NCI-H1417 (cell line): Measurements from ENCODE around the gene DCPS.

Experiments used
- DNase-seq, 3 experiments: peaks; one replicate each; lab custom pipeline; 2025; lab: John Stamatoyannopoulos, UW

The DCPS gene

DNA sequence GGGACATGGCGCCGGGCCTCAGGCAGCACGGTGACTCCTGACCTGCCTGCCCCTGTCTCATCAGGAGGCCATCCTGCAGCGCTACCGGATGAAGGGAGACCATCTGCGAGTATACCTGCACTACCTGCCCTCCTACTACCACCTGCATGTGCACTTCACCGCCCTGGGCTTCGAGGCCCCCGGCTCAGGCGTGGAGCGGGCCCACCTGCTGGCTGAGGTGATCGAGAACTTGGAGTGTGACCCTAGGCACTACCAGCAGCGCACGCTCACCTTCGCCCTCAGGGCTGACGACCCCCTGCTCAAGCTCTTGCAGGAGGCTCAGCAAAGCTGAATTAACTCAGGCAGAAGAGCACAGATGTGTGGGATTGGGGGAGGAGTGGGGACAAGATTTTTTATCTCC, 41.4 kb downstream of the DCPS start:
- peak in 1 of 3 experiments; percentile 31 for DNase-seq

DNA sequence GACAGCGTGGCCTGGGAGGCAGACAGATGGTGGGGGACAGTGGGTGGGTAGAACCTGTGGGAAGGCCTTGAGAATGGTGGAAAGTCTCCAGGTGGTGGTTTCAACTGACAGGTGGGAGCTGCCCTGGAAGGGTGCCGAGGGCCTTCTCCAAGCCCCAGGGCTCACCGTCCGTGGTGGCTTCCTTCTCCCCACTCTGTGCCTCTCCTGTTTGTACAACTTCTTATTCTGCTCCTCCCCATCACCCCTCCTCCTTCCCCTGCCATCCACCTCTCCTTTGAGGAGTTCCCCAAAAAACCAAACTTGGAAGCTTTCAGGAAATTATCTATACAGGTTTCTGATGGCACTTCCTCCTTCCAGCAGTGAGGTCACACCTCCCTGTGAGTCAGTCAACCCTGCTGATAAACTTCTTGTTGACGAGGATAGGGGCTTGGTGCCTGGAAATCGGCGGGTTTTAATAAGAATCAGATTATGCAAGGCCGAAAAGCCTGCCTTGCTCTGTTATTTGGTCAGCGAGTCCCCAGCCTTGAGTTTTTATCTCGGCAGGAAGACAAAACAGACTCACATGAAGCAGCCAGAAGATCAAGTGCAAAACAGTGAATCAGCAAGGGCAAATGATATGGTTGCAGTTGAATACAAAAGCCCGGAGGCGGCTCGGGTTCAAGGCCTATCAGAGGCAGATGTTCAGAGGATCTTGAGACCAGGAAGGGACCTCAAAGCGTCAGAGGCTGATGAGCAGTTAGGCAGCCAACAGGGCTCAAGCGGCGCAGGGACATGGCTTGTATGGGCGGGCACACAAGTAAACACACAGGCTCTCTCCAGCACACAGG, 42.1 kb downstream of the DCPS start:
- DNase-seq, result peak in 2 of 3 experiments; percentile 85 to 93

DNA sequence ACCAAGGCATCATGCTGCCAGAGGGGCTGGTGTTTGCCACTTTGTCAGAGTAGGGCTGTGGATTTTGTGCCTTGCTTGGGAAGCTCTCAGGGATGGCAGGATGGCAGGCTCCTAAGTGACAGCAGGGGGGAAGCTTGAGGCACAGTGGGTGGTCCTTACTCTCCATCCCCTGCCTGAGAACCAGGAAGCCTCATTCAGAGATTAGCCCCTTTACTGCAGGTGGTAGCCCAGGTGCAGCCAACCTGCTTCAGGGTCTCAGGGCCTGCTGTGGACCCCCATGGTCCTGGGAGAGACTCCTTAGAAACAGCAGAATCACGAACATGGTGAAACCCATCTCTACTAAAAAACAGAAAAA, 42.7 kb downstream of the DCPS start:
- DNase-seq, result no peak

DNA sequence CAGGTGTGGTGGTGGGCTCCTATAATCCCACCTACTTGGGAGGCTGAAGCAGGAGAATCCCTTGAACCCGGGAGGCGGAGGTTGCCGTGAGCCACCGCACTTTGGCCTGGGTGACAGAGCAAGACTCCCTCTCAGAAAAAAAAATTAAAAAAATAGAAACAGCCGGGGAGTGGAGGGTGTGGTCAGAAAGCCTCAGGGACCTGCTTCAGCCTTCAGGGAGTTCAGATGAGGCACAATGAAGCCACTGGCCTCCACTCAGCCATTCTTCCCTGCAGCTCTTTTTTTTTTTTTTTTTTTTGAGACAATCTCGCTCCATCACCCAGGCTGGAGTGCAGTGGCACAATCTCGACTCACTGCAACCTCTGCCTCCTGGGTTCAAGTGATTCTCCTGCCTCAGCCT, 43.1 kb downstream of the DCPS start:
- DNase-seq, result peak in 1 of 3 experiments; percentile 69

DNA sequence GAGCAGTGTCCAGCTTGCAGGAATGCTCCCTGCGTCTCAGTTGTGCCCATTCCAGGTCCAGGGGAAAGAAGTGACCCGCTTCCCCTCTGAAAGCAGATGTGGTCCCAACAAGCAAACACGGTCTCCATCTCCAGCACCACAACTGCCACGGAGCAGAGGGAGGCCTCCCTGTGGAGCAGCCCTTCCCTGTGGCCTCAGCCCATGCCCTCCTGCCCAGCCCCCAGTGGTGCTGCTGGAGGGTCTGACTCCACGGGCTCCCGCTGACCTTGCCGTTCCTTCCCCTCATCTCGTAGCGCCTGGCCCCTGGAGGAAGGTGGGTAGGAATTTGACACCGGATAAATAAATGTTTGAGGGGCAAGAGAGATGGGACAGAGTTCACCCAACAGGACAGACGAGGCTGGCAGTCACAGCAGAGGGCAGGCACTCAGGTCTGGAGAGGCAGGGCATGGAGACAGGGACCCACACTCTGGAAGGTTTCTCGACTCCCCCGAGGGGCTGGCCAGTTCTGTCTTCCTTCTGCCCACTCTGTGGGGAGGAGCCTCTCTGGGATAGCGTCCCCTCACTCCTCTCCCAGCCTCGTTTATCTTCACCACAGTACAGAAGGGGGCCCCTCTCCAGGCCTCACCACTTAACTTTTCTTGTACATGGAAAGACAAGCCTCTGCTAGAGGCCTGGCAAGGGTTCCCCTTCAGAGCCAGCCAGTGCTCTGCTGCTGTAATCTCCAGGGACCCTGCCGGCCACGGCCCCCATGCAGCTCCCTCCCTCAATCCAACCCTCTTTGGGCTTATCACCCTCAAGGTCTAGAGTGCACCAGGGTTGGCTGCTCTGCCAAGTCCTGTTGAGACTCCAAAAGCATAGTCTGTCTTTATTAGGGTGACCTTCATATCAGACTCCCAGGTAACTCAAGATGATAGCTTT, 44.1 kb downstream of the DCPS start:
- no peak for DNase-seq

DNA sequence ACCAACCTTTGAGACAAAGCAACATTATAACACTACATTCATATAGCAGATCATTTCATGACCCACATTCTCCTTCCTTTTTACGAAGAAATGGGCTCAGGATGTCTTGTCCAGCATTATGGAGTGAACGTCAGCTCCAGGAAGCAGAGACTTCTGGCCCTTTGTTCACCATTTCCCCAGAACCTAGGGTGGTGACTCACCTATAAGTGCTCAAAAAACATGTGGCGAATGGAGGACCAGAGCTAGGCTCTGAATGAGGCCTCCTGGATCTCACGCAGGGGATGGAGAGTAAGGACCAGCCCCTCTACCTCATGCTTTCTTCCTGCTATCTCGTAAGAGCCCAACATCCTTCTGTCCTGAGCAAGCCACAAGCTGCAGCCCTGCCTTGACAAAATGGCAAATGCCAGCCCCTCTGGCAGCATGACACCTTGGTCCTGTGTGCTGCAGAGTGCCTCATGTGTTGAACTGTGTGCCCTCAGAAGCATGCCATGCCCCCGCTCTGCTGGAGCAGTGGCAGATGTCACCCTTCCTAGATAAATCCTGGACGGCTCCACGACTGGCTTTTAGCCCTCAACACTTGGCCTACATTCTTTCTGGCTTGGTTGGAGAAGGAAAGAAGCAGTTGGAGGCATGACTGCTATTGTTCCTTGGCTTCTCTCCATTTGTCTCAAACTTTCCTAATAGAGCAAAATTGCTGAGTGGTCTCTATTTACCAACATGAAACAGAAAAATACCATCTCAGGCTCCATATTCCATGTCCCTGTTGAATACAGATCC, 45.1 kb downstream of the DCPS start:
- peak in 1 of 3 experiments; percentile 20 for DNase-seq

DNA sequence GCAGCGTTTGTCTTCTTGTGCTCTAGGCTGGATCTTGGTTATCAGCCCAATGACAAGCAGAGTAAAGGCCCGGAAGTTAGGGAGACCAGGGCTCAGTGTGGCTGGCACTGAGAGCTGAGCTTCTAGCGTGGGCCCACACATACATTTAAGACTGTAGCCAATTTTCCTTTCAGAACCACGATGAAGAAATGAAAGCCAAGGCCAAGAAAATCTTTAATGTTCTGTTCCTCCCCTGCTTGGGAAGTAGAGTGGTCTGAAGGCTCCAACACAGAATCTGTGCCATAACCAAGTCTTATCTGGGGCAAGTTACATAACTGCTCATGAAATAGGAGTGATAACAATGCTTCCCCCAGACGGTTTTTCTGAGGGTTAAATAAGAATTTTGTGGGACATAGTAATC, 47.0 kb downstream of the DCPS start:
- DNase-seq, result no peak

DNA sequence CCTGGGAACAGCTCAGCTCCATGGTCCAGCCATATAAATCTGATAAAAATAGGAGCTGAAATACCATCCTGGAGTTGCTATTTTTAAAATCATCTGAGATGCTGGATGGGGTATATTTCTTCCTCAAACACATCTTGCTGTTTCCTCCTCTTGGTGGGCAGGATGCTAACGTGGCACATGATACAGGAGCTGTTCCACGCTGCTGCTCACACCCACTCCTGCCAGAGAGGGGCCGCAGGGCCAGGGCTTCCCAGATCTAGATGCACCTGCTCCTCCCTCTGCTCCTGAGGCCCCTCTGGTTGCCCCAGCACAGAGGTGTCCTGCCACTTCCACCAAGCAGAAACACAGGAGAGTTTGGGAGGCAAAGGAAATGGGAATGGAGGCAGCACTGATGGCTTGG, 48.3 kb downstream of the DCPS start:
- no peak for DNase-seq

DNA sequence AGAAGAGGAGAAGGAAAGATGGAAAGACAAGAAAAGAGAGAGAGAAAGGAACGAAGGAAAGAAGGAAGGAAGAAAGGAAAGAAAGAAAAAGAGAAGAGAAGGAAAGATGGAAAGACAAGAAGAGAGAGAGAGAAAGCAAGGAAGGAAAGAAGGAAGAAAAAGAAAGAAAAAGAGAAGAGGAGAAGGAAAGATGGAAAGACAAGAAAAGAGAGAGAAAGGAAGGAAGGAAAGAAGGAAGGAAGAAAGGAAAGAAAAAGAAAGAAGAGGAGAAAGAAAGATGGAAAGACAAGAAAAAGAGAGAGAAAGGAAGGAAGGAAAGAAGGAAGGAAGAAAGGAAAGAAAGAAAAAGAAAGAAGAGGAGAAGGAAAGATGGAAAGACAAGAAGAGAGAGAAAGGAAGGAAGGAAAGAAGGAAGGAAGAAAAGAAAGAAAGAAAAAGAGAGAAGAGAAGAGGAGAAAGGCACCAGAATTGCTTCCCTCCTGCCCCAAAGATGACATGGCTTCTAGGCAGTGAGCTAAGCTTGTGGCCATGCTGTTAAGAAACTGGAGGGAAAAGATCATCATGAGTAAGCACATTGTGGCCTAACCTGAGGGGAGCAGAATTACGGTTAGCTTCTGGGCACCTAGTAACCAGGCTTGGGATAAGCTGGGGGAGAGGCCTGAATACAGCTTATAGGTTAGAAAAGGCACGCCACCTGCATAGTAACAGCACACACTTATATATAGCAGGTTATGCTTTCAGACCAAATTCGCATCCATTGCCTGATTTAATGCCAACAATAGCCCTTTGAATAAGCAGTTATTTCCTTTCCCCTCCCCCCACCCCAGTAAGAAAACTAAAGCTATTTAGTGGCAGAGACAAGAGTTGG, 49.3 kb downstream of the DCPS start:
- DNase-seq, result peak in 1 of 3 experiments; percentile 23

DNA sequence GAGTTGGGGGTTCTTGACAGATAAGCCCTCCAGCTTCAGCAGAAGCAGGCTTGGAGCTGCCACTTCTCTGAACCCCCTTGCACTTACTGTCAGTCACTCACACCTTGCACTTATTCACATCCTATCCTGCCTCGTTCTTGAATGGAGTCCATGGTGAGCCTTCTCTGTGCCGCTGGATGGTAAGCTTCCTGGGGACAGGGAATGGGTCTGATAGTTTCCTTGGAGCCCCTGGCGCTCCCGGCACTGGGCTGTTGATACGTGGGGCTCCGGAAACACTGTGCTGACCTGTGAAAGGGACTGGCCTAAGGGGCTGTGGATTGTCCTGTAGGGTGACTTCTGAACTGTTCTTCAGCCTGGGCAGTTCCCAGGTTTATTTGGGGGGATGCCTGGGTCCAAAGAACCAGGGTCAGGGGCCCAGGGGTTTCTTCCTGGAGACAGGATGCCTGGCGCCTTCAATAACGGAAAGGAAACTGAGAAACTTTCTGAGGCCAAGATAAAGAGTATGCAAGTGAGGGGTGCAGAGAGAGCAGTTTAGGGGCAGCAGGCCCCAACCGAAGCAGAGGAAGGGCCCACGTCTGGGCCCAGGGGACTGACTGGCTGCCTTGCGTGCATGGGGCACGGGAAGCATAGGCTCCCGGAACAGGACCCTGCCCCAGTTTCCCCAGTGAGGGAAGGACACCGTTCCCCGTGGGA, 50.9 kb downstream of the DCPS start:
- DNase-seq, result peak in 1 of 3 experiments; percentile 39

DNA sequence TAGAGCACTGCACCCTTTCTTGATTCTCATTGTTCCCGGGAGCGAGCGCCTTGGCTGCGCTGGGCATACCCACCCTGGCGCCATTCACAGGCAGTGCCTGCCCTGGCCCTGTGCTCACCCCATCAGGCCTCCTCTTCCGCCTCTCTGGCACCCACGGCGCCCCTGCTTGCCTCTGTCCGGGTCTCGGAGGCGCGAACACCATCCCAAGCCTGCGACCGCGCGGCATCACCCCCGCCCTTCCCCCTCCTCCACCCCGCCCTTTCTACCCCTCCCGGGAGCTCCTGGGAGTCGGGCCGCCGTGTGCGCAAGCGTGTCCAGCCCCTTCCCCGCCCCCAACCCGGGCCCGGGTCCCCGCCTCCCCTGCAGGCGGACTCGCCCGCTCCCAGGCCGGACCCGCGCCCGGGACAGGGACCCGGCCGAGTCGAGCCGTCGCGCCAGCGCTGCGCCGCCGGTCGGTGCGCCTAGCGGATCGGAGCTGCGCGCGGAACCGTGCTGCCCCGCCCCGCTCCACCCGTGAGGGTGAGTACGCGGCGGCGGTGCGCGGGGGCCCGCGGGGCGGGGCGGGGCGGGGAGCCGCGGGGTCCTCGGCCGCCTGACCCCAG, 51.6 kb downstream of the DCPS start, which contains the start of gene ST3GAL4:
Gene ST3GAL4, plus strand, starts transcription at position 363 of the 602 bp plus-strand sequence. CDS start 50,470 bp downstream, outside the sequence.
- DNase-seq, result peak; percentile 67 to 88 (median 83)

DNA sequence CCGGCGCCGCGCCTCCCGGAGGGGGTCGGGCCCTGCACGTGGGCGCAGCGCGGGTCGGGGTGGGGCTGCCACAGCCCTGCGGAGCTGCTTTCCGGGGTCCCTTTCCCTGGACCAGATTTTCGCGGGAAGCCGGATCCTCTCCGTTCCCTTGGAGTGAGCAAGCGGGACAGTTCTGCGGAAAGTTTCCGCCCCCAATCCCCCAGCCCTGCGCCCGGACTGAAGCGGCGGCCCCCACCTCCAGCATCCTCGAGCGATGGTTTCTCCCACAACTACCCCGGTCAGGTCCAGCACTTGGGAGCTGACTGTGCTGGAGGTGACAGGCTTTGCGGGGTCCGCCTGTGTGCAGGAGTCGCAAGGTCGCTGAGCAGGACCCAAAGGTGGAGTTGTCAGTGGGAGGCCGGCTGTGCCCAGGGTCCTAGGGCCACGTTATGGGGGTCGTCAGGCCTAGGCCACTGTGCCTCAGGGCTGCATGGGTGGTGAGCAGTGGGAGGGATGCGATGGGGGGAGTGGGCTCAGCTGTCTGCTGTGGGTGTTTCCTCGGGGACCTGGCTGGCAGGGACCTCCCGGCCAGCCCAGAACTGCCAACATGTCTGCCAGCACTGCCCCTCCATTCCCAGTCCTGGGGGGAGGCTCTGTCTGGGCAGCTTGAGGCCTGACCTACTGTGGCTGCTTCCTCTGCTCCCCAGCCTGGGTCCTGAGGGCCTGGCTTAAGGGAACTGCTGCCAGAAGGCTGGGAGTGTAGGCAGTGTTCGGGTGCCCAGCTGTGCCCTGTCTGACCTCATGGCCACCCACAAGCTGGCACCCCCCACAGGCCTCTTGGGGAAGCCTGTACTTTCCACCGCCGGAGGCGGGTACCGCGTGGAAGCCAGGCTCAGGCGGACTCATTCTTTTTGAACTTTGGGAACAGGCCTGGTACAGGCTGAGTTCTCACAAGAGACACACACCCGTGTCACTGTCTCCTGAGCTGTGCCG, 52.4 kb downstream of the DCPS start:
- peak in 2 of 3 experiments; percentile 57 to 64 for DNase-seq

DNA sequence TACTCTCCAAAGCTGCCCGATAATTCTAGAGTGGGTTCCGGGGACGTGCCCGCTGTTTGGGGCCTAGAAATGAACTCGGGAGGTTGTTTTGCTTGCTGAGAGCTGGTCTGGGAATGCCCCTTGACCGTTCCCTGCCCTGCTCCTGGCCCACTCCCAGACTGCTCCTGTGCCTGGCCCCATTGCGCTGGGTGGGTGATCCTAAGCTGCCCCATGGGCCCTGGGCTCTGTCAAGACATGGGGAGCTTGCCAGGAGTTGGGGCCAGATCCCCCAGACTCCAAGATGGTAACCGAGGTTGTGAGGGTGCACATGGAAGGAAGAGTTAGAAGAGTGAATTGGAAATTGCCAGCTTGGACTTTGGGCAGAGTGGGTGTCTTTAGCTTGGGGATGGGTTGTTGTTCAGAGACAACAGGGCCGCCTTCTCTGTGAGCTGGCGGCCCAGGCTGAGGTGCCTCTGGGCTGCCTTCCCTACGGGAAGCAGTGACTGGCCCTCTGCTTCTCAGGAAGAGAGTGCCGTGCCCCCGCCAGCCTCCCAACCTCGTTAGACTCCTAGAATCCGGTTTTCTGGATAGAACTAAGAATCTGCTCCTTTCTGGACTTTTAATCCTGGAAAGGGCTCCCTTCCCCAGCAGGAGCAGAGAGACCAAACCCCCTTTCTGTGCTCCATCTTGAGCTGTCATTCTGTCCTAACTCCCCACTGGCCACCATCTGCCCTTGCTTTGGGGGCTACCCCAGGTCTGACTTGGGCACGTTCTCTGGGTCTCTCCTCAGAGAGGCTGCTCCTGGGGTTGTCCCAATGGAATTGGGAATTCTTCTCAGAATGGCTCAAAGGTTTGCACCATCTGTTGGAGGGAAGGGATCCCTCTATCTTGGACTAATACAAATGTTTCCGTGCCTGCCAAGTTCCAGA, 53.4 kb downstream of the DCPS start:
- DNase-seq, result no peak

DNA sequence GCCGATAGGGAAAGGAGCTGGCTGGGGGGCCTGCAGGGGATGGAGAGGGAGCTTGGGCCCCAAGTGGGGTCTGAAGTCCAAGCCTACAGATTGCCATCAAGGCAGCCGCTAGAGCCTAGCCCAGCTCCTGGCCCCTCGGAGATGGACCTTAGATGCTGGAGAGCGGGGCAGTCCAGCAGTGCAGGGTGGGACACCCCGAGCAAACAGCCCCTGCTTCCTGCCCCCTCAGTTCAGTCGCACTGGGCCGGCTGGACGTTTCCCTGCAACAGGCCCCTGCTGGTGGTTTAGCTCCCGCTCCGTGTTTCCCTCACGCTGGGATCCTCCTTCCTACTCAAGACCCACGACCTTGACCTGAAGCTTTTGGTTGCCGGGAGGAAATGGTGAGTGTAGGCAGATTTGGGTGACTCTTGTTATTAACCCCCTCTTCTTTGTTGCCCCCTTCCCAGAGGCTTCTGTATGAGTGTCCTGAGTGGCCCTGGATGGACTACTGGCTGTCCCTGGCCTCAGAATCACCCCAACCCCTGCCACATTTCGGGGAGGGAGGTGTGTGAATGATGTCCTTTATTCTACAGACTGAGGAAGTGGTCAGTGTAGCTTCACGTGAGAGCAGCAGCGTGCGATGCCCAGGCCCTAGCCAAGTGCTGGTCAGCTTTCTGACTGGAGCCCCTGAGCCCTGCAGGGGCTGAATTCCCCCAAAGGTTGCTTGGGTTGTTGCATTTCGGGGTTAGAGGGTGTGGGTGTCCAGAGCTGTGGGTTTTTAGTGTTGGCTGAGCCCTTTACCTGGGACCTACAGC, 54.3 kb downstream of the DCPS start:
- DNase-seq, result no peak

DNA sequence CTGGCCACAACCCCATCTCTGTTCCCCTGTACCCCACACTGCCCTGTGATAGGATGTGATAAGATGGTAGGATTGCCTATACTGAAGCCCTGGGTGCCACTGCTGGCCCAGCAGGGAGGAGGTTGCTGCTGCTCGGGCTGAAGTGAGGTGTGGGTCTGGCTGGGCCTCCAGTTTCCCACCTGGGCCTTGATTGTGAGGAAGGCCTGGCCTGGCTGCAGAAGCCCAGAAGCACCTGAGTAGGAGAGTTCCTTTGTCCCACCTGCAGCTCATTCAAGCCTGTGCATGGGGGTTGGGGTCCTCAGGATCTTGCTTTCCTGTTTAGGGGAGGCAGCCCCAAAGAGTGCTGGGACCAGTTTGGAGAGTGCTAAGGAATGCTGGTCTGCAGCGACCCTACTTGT, 54.9 kb downstream of the DCPS start:
- DNase-seq, result no peak

DNA sequence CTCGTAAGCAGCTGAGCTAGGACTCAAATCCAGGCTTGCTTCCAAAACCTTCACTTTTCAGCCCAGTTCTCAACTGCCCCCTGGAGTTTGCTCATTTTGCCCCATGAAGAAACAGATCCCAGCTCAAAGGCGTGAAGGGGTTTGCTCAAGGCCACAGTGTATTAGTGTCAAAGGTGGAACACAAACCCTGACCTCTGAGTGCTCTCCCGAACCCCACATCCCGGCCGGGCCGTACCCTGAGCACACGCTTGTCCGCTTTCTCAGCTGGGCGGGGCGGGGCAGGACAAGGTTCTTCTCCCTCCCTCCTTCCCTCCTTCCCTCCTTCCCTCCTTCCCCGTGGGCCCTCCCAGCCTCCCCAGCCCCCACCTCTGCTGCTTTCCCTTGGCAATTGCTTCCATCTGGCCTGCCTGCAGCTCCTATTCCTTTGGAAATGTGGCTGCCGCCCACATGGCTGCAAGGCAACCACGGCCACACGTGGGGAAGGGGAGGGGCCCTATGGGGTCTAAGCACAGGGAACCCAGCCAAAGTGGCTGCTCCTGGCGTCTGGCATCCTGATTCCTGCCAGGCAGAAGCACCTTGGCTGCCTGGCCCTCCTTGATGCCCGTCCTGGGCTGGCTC, 55.7 kb downstream of the DCPS start:
- no peak for DNase-seq
